CD14-positive monocyte (primary cell): ENCODE data around the gene FXYD1. TPM values are rescaled to one million over a fixed set of nuclear protein-coding genes. Genes with fewer than 3 reads are reported as not detected.

ENCODE experiments used
- DNase-seq, 3 donors: peaks; one replicate each; pipeline ENCODE4 v3.0.0-alpha.2; 2011 to 2022
- H2AFZ ChIP-seq: 2 replicates; pipeline ENCODE4 v1.6.0; 2012; ENCODE audit warnings: mild to moderate bottlenecking, low read depth, low read length, inconsistent platforms; ENCODE audit not compliant: insufficient read depth, poor library complexity, severe bottlenecking
- H3K27ac ChIP-seq, 2 donors: 1 replicate in 1 of 2; 2 replicates in 1 of 2; pipeline ENCODE4 v1.5.1; 2012 to 2013; ENCODE audit warnings: low read length in 2 of 2, control low read depth in 1 of 2, inconsistent platforms in 1 of 2, low read depth in 1 of 2, mild to moderate bottlenecking in 1 of 2
- H3K27me3 ChIP-seq, 2 donors: one replicate each; pipeline versions ENCODE4 v1.6.0 to v1.6.1; 2011 to 2013; ENCODE audit warnings: low read length in 2 of 2; ENCODE audit not compliant: control insufficient read depth in 2 of 2, insufficient read depth in 2 of 2
- H3K36me3 ChIP-seq, 2 donors: replicated peaks in 1 of 2; 1 replicate in 1 of 2; 2 replicates in 1 of 2; pipeline versions ENCODE4 v1.5.1 to v1.6.1; 2012 to 2013; ENCODE audit warnings: low read length in 2 of 2, control low read depth in 1 of 2, inconsistent platforms in 1 of 2, mild to moderate bottlenecking in 1 of 2; ENCODE audit not compliant: insufficient read depth in 2 of 2, control insufficient read depth in 1 of 2
- H3K4me1 ChIP-seq, 2 donors: 1 replicate in 1 of 2; 2 replicates in 1 of 2; pipeline versions ENCODE4 v1.5.1 to v1.6.1; 2012 to 2013; ENCODE audit warnings: low read length in 2 of 2, control low read depth in 1 of 2, inconsistent platforms in 1 of 2, mild to moderate bottlenecking in 1 of 2, moderate library complexity in 1 of 2; ENCODE audit not compliant: insufficient read depth in 2 of 2, control insufficient read depth in 1 of 2
- H3K4me2 ChIP-seq: replicated peaks from 2 replicates; pipeline ENCODE3; 2012; ENCODE audit warnings: low read length, moderate library complexity, mild to moderate bottlenecking; ENCODE audit not compliant: poor library complexity, severe bottlenecking; ENCODE audit errors: extremely low read depth
- H3K4me3 ChIP-seq, 3 experiments: fragments of 200-600 bp in 1 of 3; sonication (generic) in 1 of 3; replicated peaks in 1 of 3; 1 replicate in 2 of 3; 2 replicates in 1 of 3; pipeline ENCODE4 v1.5.1; 2011 to 2013; ENCODE audit warnings: low read length in 3 of 3, mild to moderate bottlenecking in 3 of 3, control low read depth in 2 of 3, low read depth in 2 of 3, inconsistent platforms in 1 of 3, moderate library complexity in 1 of 3
- H3K79me2 ChIP-seq: 2 replicates; pipeline ENCODE4 v1.6.0; 2012; ENCODE audit warnings: mild to moderate bottlenecking, control low read depth, inconsistent platforms, low read length, moderate library complexity; ENCODE audit not compliant: insufficient read depth
- H3K9ac ChIP-seq: 2 replicates; pipeline ENCODE4 v1.6.0; 2017; ENCODE audit warnings: low read length, mild to moderate bottlenecking; ENCODE audit not compliant: insufficient read depth, poor library complexity, severe bottlenecking
- H3K9me3 ChIP-seq, 2 donors: replicated peaks in 1 of 2; 1 replicate in 1 of 2; 2 replicates in 1 of 2; pipeline versions ENCODE4 v1.5.1 to v1.6.1; 2012 to 2013; ENCODE audit warnings: low read length in 2 of 2, control low read depth in 1 of 2; ENCODE audit not compliant: control insufficient read depth in 1 of 2, insufficient read depth in 1 of 2
- H4K20me1 ChIP-seq: 2 replicates; pipeline ENCODE4 v1.6.0; 2012; ENCODE audit warnings: mild to moderate bottlenecking, low read length, control low read depth, moderate library complexity; ENCODE audit not compliant: insufficient read depth
- H3K27ac Mint-ChIP-seq, 7 donors: one replicate each; pipeline ENCODE4 v1.8.0; 2020; ENCODE audit warnings: mild to moderate bottlenecking in 7 of 7, mixed read lengths in 7 of 7, moderate library complexity in 6 of 7, inconsistent platforms in 2 of 7
- H3K27me3 Mint-ChIP-seq, 3 donors: one replicate each; pipeline ENCODE4 v1.8.0; 2021 to 2022; ENCODE audit warnings: low read depth in 3 of 3, mild to moderate bottlenecking in 3 of 3, mixed read lengths in 3 of 3, moderate library complexity in 3 of 3, inconsistent platforms in 1 of 3
- H3K36me3 Mint-ChIP-seq, 2 donors: one replicate each; pipeline ENCODE4 v1.8.0; 2020; ENCODE audit warnings: mixed read lengths in 2 of 2, inconsistent platforms in 1 of 2, mild to moderate bottlenecking in 1 of 2
- H3K4me1 Mint-ChIP-seq: one replicate; pipeline ENCODE4 v1.8.0; 2020; ENCODE audit warnings: mild to moderate bottlenecking, mixed read lengths
- H3K4me3 Mint-ChIP-seq, 2 donors: one replicate each; pipeline ENCODE4 v1.8.0; 2020; ENCODE audit warnings: mild to moderate bottlenecking in 2 of 2, mixed read lengths in 2 of 2, moderate library complexity in 1 of 2
- H3K9me3 Mint-ChIP-seq, 7 donors: one replicate each; pipeline ENCODE4 v1.8.0; 2020 to 2022; ENCODE audit warnings: mixed read lengths in 7 of 7, mild to moderate bottlenecking in 6 of 7, moderate library complexity in 6 of 7, inconsistent platforms in 2 of 7
- WGBS: methylation state at CpG from one replicate; pipeline ENCODE4 v1.1.5; 2013; ENCODE audit warnings: missing lambda C conversion rate; ENCODE audit not compliant: insufficient coverage; 5-methylcytosine and 5-hydroxymethylcytosine counted together
- intact Hi-C, 2 donors: fragments of 100-400 bp; cut with micrococcal nuclease; formaldehyde crosslinking; loops; one replicate each; pipeline versions ENCODE4 v1.15.0 to v1.15.1; 2023
- polyA plus RNA-seq, 3 donors: library from polyadenylated mRNA; depleted of rRNA in 1 of 3; unstranded in 2 of 3; stranded (reverse) in 1 of 3; fragments of 300-500 nt in 2 of 3; fragments of >200 nt in 1 of 3; fragmentation: Illumina TruSeq in 2 of 3; gene quantifications; 1 replicate in 2 of 3; 2 replicates in 1 of 3; pipeline ENCODE4 v1.2.3, GENCODE V29; 2012 to 2021
- TF ChIP-seq, protein P1 (sequence below): fragments of 200-600 bp; IDR thresholded peaks from one replicate; pipeline ENCODE4 v1.8.0; 2022; ENCODE audit warnings: antibody characterized with exemption, mild to moderate bottlenecking

FXYD1 gene
- polyA plus RNA-seq, 3 donors, result 0.25 to 0.74 TPM; not detected in 1

DNA sequence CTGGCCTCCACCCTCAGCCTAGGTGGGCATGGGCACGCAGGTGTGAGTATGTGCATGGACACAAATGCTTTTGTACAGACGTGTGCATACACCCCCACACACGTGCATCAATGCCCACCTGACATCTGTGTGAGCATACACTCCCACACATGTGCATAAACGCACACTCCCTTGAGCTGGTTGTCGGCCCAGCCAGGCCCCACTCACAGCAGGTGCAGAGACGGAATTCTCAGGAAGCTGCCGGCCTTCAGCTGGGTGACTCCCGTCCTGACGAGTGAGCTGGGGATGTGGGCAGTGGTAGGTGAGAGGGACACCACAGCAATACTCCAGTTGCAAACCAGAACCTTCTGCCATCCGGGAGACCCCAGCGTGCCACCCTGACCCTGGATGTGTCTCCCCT lies 4.8 kb upstream of the FXYD1 start:
- TF ChIP-seq, protein P1, sequence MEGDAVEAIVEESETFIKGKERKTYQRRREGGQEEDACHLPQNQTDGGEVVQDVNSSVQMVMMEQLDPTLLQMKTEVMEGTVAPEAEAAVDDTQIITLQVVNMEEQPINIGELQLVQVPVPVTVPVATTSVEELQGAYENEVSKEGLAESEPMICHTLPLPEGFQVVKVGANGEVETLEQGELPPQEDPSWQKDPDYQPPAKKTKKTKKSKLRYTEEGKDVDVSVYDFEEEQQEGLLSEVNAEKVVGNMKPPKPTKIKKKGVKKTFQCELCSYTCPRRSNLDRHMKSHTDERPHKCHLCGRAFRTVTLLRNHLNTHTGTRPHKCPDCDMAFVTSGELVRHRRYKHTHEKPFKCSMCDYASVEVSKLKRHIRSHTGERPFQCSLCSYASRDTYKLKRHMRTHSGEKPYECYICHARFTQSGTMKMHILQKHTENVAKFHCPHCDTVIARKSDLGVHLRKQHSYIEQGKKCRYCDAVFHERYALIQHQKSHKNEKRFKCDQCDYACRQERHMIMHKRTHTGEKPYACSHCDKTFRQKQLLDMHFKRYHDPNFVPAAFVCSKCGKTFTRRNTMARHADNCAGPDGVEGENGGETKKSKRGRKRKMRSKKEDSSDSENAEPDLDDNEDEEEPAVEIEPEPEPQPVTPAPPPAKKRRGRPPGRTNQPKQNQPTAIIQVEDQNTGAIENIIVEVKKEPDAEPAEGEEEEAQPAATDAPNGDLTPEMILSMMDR, result no peak
- 100% methylated on average over 1 of the region's 11 CpGs for WGBS
- intact Hi-C loops, result loop anchor here in 1 of 2 donors (10.0 kb wide), 1 partner anchor 159 kb away; no protein-coding TSS in a partner anchor

DNA sequence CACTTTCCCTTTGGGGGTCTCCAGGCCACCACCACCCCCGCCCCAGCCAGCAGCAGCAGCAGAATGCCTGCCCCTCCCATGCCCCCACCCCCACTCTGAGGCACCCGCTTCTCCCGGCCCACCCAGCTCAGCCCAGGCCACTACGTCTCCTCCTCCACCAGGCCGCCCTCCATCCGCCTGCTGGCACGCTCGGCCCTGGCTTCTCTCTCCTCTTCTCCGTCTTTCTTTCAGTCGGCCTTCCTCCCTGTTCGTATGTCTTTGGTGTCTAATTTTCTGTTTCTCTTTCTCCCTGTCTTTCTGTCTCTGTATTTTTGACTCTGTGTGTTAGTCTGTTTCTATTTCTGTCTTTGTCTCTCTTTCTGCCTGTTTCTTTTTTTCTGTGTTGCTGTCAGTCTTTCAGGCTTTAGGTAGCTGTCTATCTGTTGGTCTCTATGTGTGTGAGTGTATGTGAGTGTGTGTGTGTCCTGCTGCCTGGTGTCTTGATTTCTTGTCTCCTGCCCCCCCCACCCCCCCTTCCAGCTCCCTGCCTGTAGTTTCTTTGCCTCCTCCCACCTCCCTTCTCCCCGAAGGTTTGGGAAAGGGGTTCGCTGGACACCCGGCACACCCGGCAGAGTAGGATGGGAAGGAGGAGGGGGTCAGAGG lies 3.9 kb upstream of the FXYD1 start, which contains the start of gene LGI4:
Gene LGI4 (minus strand): TSS at position 459 of the 642 bp plus-strand sequence. CDS start 379 bp downstream, at position 80.
- Histone ChIP-seq H3K4me2 (no peak within 1 kb of the TSS), H4K20me1 (no peaks in the 10 kb centered on the region), H3K36me3 (no peaks in the 10 kb centered on the region), H3K4me1 (peaks cover 19% of the 10 kb centered on the region in 2 donors), H3K4me3 (no peak within 1 kb of the TSS), H3K79me2 (no peaks in the 10 kb centered on the region), H2AFZ (no peak within 1 kb of the TSS), H3K9ac (no peak within 1 kb of the TSS), H3K9me3 (no peaks in the 10 kb centered on the region), H3K27ac (no peak within 1 kb of the TSS), H3K27me3 (no peaks in the 10 kb centered on the region)
- TF ChIP-seq, protein P1, result no peak
- peak within 1 kb of the TSS in 1 of 7 donors; percentile 80 for H3K27ac Mint-ChIP-seq
- intact Hi-C loops, result loop anchor here (5.0 to 10.0 kb wide), 2 partner anchors 67 to 160 kb away; no protein-coding TSS in a partner anchor
- peaks cover 0 to 3% (median 0%) of the 10 kb centered on the region in 7 donors for H3K9me3 Mint-ChIP-seq
- no peak within 1 kb of the TSS for H3K4me3 Mint-ChIP-seq
- peaks cover 0 to 9% (median 1%) of the 10 kb centered on the region in 3 donors for H3K27me3 Mint-ChIP-seq
- DNase-seq, result no peak
- WGBS, result 100% methylated on average over 1 of the region's 15 CpGs
- no peaks in the 10 kb centered on the region for H3K36me3 Mint-ChIP-seq
- peaks cover 20% of the 10 kb centered on the region for H3K4me1 Mint-ChIP-seq

More for the DNA sequence above, 4.8 kb upstream of the FXYD1 start:
- H3K4me3 Mint-ChIP-seq, result no peak overlapping the region
- no peaks in the 10 kb centered on the region for H3K9me3 ChIP-seq
- no peak overlapping the region for H3K9ac ChIP-seq
- peaks cover 11% of the 10 kb centered on the region for H3K4me1 Mint-ChIP-seq
- no peak overlapping the region for H3K4me2 ChIP-seq
- H3K9me3 Mint-ChIP-seq, result peaks cover 0 to 3% (median 0%) of the 10 kb centered on the region in 7 donors
- H3K27me3 ChIP-seq, result no peaks in the 10 kb centered on the region
- no peak overlapping the region for H3K27ac ChIP-seq
- no peak for DNase-seq
- H3K4me3 ChIP-seq, result no peak overlapping the region
- no peaks in the 10 kb centered on the region for H3K36me3 ChIP-seq
- H3K27me3 Mint-ChIP-seq, result peaks cover 2 to 9% (median 3%) of the 10 kb centered on the region in 3 donors
- H3K79me2 ChIP-seq, result no peaks in the 10 kb centered on the region
- no peaks in the 10 kb centered on the region for H4K20me1 ChIP-seq
- no peak overlapping the region for H3K27ac Mint-ChIP-seq
- H2AFZ ChIP-seq, result no peak overlapping the region
- H3K4me1 ChIP-seq, result peaks cover 10% of the 10 kb centered on the region in 2 donors
- no peaks in the 10 kb centered on the region for H3K36me3 Mint-ChIP-seq
